H1 (cell line): ENCODE measurements around the gene EFR3B. TPM values are rescaled to one million over a fixed set of nuclear protein-coding genes. Genes with fewer than 3 reads are reported as not detected.
A peak's percentile ranks its signal among the peaks of the same experiment; 100 is the strongest.

Experiments used
- CTCF ChIA-PET: fragments of 300-600 bp; sonication (Branson Sonifier 250); formaldehyde crosslinking; loops from one replicate; lab custom pipeline; 2021; ENCODE audit not compliant: partially characterized antibody; lab: Charles Lee
- POLR2A ChIA-PET: fragments of 300-600 bp; sonication (Branson Sonifier 250); formaldehyde crosslinking; loops from one replicate; lab custom pipeline; 2021; ENCODE audit warnings: inconsistent platforms; ENCODE audit not compliant: partially characterized antibody; lab: Charles Lee
- DNase-seq, 2 experiments: peaks; one replicate each; pipeline versions ENCODE4 v3.0.0 to v3.0.0-alpha.2; 2010 to 2022; ENCODE audit warnings: low spot score in 2 of 2, low read depth in 1 of 2, mixed read lengths in 1 of 2
- FAIRE-seq: peaks from 2 replicates; lab custom pipeline; 2011; peaks lifted over from hg19 to GRCh38; lab: Jason Lieb, UNC
- H2AFZ ChIP-seq: 2 replicates; pipeline ENCODE4 v1.8.1; 2012; ENCODE audit warnings: low read length, inconsistent platforms
- H2AK5ac ChIP-seq: 2 replicates; pipeline ENCODE4 v1.6.1; 2013; ENCODE audit warnings: low read depth, low read length
- H2BK120ac ChIP-seq: replicated peaks from 2 replicates; pipeline ENCODE3; 2013; ENCODE audit warnings: low read depth, low read length, inconsistent platforms
- H2BK12ac ChIP-seq: 2 replicates; pipeline ENCODE4 v1.6.1; 2013; ENCODE audit warnings: low read depth, low read length
- H2BK15ac ChIP-seq: 2 replicates; pipeline ENCODE4 v1.6.1; 2013; ENCODE audit warnings: low read length
- H2BK20ac ChIP-seq: 2 replicates; pipeline ENCODE4 v1.6.1; 2013; ENCODE audit warnings: low read length
- H2BK5ac ChIP-seq: 2 replicates; pipeline ENCODE4 v1.6.1; 2013; ENCODE audit warnings: low read depth, low read length
- H3K14ac ChIP-seq: 2 replicates; pipeline ENCODE4 v1.6.1; 2013; ENCODE audit warnings: inconsistent platforms; ENCODE audit not compliant: insufficient read length
- H3K18ac ChIP-seq: 2 replicates; pipeline ENCODE4 v1.6.1; 2013; ENCODE audit warnings: low read length; ENCODE audit errors: extremely low read depth
- H3K23ac ChIP-seq: 2 replicates; pipeline ENCODE4 v1.6.1; 2013; ENCODE audit warnings: inconsistent platforms; ENCODE audit not compliant: insufficient read length
- H3K23me2 ChIP-seq: 2 replicates; pipeline ENCODE4 v1.6.1; 2013; ENCODE audit warnings: low read depth, low read length
- H3K27ac ChIP-seq: 2 replicates; pipeline ENCODE4 v1.6.1; 2011; ENCODE audit warnings: low read depth, low read length, inconsistent platforms
- H3K27me3 ChIP-seq, 4 experiments: replicated peaks in 1 of 4; 1 replicate in 1 of 4; 2 replicates in 3 of 4; pipeline versions ENCODE4 v1.6.1 to v1.8.1; 2011 to 2013; ENCODE audit warnings: low read length in 3 of 4, mild to moderate bottlenecking in 3 of 4, inconsistent platforms in 2 of 4, mixed read lengths in 2 of 4, moderate library complexity in 1 of 4; ENCODE audit not compliant: control insufficient read depth in 3 of 4, insufficient read depth in 3 of 4; ENCODE audit errors: extremely low read depth in 1 of 4
- H3K36me3 ChIP-seq, 4 experiments: 2 replicates each; pipeline versions ENCODE4 v1.6.1 to v1.8.1; 2011 to 2013; ENCODE audit warnings: mild to moderate bottlenecking in 4 of 4, low read length in 3 of 4, moderate library complexity in 2 of 4, control low read depth in 1 of 4, inconsistent platforms in 1 of 4; ENCODE audit not compliant: insufficient read depth in 4 of 4, control insufficient read depth in 2 of 4
- H3K4ac ChIP-seq: replicated peaks from 2 replicates; pipeline ENCODE3; 2013; ENCODE audit warnings: low read length, low read depth, mixed read lengths, inconsistent platforms; ENCODE audit not compliant: insufficient read length
- H3K4me1 ChIP-seq, 4 experiments: replicated peaks in 1 of 4; 1 replicate in 1 of 4; 2 replicates in 3 of 4; pipeline versions ENCODE4 v1.6.1 to v1.8.1; 2011 to 2013; ENCODE audit warnings: low read length in 3 of 4, inconsistent platforms in 2 of 4, mixed read lengths in 1 of 4; ENCODE audit not compliant: insufficient read depth in 4 of 4, control insufficient read depth in 3 of 4
- H3K4me2 ChIP-seq, 2 experiments: 2 replicates each; pipeline versions ENCODE4 v1.6.1 to v1.8.1; 2011 to 2013; ENCODE audit warnings: low read depth in 2 of 2, low read length in 2 of 2, control low read depth in 1 of 2, inconsistent platforms in 1 of 2, mild to moderate bottlenecking in 1 of 2; ENCODE audit not compliant: insufficient read depth in 1 of 2
- H3K4me3 ChIP-seq, 4 experiments: fragments of 200-600, 300-600 bp in 1 of 4; sonication (generic), shearing (Covaris generic), sonication (Bioruptor Twin) in 1 of 4; 2 replicates each; pipeline versions ENCODE4 v1.5.1 to v1.8.1; 2011 to 2016; ENCODE audit warnings: low read length in 4 of 4, low read depth in 3 of 4, control low read depth in 2 of 4, inconsistent platforms in 2 of 4, mild to moderate bottlenecking in 2 of 4, mixed read lengths in 1 of 4, moderate library complexity in 1 of 4; ENCODE audit not compliant: insufficient read depth in 2 of 4; ENCODE audit errors: extremely low read depth in 1 of 4
- H3K56ac ChIP-seq: replicated peaks from 2 replicates; pipeline ENCODE3; 2013; ENCODE audit warnings: low read depth, mild to moderate bottlenecking, mixed read lengths, low read length, inconsistent platforms; ENCODE audit not compliant: insufficient read length
- H3K79me1 ChIP-seq: 2 replicates; pipeline ENCODE4 v1.6.1; 2013; ENCODE audit warnings: low read depth, low read length, control low read depth
- H3K79me2 ChIP-seq, 2 experiments: 2 replicates each; pipeline versions ENCODE4 v1.6.1 to v1.8.1; 2012 to 2013; ENCODE audit warnings: low read length in 2 of 2, mild to moderate bottlenecking in 2 of 2, inconsistent platforms in 1 of 2; ENCODE audit not compliant: insufficient read depth in 2 of 2, control insufficient read depth in 1 of 2
- H3K9ac ChIP-seq, 4 experiments: replicated peaks in 1 of 4; 1 replicate in 1 of 4; 2 replicates in 3 of 4; pipeline versions ENCODE4 v1.6.1 to v1.8.1; 2011 to 2013; ENCODE audit warnings: low read depth in 3 of 4, low read length in 3 of 4, control low read depth in 2 of 4, mild to moderate bottlenecking in 2 of 4, moderate library complexity in 2 of 4, inconsistent platforms in 1 of 4; ENCODE audit errors: extremely low read depth in 1 of 4
- H3K9me3 ChIP-seq, 2 experiments: 2 replicates each; pipeline versions ENCODE4 v1.6.1 to v1.8.1; 2012 to 2013; ENCODE audit warnings: mild to moderate bottlenecking in 2 of 2, moderate library complexity in 2 of 2, control low read depth in 1 of 2, inconsistent platforms in 1 of 2, low read depth in 1 of 2, low read length in 1 of 2, mixed read lengths in 1 of 2; ENCODE audit not compliant: insufficient read depth in 2 of 2
- H4K20me1 ChIP-seq, 2 experiments: replicated peaks in 1 of 2; 2 replicates each; pipeline versions ENCODE3 to v1.8.1; 2011 to 2013; ENCODE audit warnings: inconsistent platforms in 2 of 2, low read length in 2 of 2, mild to moderate bottlenecking in 1 of 2; ENCODE audit not compliant: insufficient read depth in 2 of 2, control insufficient read depth in 1 of 2
- H4K5ac ChIP-seq: 2 replicates; pipeline ENCODE4 v1.6.1; 2013; ENCODE audit warnings: low read length, low read depth, mixed read lengths, inconsistent platforms; ENCODE audit not compliant: insufficient read length
- H4K8ac ChIP-seq: 2 replicates; pipeline ENCODE4 v1.8.0; 2013; ENCODE audit warnings: mild to moderate bottlenecking, moderate library complexity, low read length, inconsistent platforms; ENCODE audit not compliant: insufficient read depth; ENCODE audit errors: extremely low read depth
- H4K91ac ChIP-seq: replicated peaks from 2 replicates; pipeline ENCODE3; 2013; ENCODE audit warnings: low read length, mixed read lengths, inconsistent platforms; ENCODE audit not compliant: insufficient read length
- HDAC2 ChIP-seq, 2 experiments: fragments of 300-600 bp in 1 of 2; sonication (generic) in 1 of 2; IDR thresholded peaks; 2 replicates each; pipeline ENCODE4 v1.6.1; 2011 to 2012; ENCODE audit warnings: low read depth in 2 of 2, low read length in 2 of 2, mild to moderate bottlenecking in 2 of 2, moderate library complexity in 2 of 2, borderline replicate concordance in 1 of 2, inconsistent platforms in 1 of 2
- JUN ChIP-seq: IDR thresholded peaks from 2 replicates; pipeline ENCODE4 v1.6.1; 2011; ENCODE audit warnings: low read depth, mild to moderate bottlenecking, improper control_type of control experiment, low read length
- NANOG ChIP-seq: IDR thresholded peaks from 2 replicates; pipeline ENCODE4 v1.6.1; 2011; ENCODE audit warnings: low read length, low read depth, mild to moderate bottlenecking, inconsistent platforms; ENCODE audit not compliant: insufficient read depth, poor library complexity, severe bottlenecking
- POLR2A ChIP-seq, 2 experiments: IDR thresholded peaks; 1 replicate in 1 of 2; 2 replicates in 1 of 2; pipeline ENCODE4 v1.6.1; 2011; ENCODE audit warnings: low read depth in 2 of 2, low read length in 2 of 2, mild to moderate bottlenecking in 2 of 2; ENCODE audit errors: control extremely low read depth in 1 of 2
- SAP30 ChIP-seq: fragments of 300-600 bp; sonication (generic); IDR thresholded peaks from 2 replicates; pipeline ENCODE4 v1.7.1; 2012; ENCODE audit warnings: low read length, moderate library complexity, mild to moderate bottlenecking, inconsistent platforms; ENCODE audit not compliant: insufficient read depth, insufficient replicate concordance
- TCF12 ChIP-seq: IDR thresholded peaks from 2 replicates; pipeline ENCODE4 v1.6.1; 2011; ENCODE audit warnings: low read depth, mild to moderate bottlenecking, low read length
- TEAD4 ChIP-seq: IDR thresholded peaks from 2 replicates; pipeline ENCODE4 v1.6.1; 2012; ENCODE audit warnings: low read depth, low read length, inconsistent platforms, mixed read lengths
- WGBS, 2 experiments: shearing (Covaris generic) in 1 of 2; methylation state at CpG; one replicate each; pipeline versions ENCODE4 v1.1.6 to v1.1.7; 2013 to 2015; ENCODE audit warnings: low lambda C conversion rate in 2 of 2, mixed read lengths in 2 of 2, inconsistent platforms in 1 of 2, low coverage in 1 of 2, missing lambda C conversion rate in 1 of 2; ENCODE audit not compliant: insufficient replicate concordance in 2 of 2, insufficient coverage in 1 of 2, insufficient read length in 1 of 2; ENCODE audit errors: extremely low coverage in 1 of 2, missing lambda C conversion rate in 1 of 2; 5-methylcytosine and 5-hydroxymethylcytosine counted together
- polyA plus RNA-seq, 7 experiments: library from polyadenylated mRNA; depleted of rRNA in 3 of 7; stranded (reverse) in 5 of 7; unstranded in 2 of 7; fragments of >200 nt in 5 of 7; fragments of 200-250 nt in 2 of 7; gene quantifications; 1 replicate in 5 of 7; 2 replicates in 1 of 7; 4 replicates in 1 of 7; pipeline versions ENCODE4 v1.2.1 to v1.2.3, GENCODE V29; 2011 to 2013; ENCODE audit warnings: missing spikeins in 2 of 7, mixed read lengths in 2 of 7
- total RNA-seq: library from RNA; stranded (reverse); fragmentation: NEBNext Ultra II Directional; extraction: Animal tissue kit (Norgen Biotek cat#: 25700); gene quantifications from 2 replicates; pipeline ENCODE4 v1.2.1, GENCODE V29; 2021

Gene EFR3B
- total and polyA plus RNA-seq, 2 of the 8 experiments (the other 6 are each of a cell fraction or from before 2014, with no cell fraction given), result 3.4 to 9.6 TPM

DNA sequence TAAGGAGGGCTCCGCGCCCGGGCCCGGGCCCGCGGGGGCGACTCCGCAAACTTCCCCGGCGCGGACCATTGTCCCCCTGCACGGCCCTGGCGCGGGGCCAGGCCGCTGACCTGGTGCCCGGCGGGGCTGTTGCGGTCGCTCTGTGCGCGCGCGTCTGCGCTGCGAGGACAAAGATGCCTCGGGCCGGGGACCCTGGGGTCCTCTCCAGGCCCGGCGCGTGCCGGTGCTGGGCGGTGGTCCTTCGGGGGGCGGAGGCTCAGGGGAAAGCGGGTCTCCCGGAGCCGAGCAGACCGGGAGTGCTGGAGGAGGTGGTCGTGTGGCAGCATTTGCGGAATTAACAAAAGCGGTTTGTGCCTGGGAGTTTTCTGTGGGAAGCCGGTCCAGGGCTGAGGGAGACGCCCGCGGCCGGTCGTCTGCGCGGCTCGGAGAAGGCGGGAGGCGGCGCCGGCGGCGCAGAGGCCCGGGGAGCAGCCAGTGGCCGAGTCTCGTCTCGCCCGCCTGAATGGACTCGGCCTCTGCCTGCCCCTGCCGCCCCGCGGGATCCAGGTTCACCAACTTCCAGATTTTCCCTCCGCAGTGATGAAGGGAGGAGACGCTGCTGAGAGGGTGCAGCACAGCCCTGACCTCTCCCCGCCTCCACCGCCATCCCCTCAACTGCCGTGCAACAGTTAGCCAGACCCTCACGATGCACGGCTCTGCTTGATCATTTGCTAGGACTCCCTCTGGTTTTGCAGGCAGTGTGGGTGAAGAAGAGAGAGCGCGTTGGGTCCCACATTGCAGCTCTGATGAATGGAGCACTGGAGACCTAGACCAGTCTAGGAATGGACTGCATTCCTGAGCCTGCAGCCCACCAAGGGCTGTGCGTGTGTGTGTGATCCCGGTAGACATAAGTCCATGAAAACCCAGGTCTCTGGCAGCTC, 705 bp downstream of the EFR3B start:
- peak overlapping the region; percentile 10; the same call in 1 of the 2 replicates for H2BK15ac ChIP-seq
- no peak overlapping the region for H4K5ac ChIP-seq
- H3K4me2 ChIP-seq, result peak overlapping the region; percentile 99 to 100
- no peak overlapping the region; the same call in 1 of the 2 replicates for H2BK5ac ChIP-seq
- peak overlapping the region; percentile 77 for H4K91ac ChIP-seq
- H3K56ac ChIP-seq, result no peak overlapping the region
- H3K18ac ChIP-seq, result peak overlapping the region; percentile 71
- ChIA-PET CTCF (interaction anchor here (0.8 to 4.6 kb wide), 12 partner anchors 11 to 212 kb away, joined by 3 to 21 read pairs (median 5); no protein-coding TSS in a partner anchor), POLR2A (interaction anchor here (0.7 to 0.9 kb wide), 2 partner anchors 8 to 13 kb away, joined by 3 read pairs; no protein-coding TSS in a partner anchor)
- DNase-seq (peak in 1 of 2 experiments; percentile 76), FAIRE-seq (no peak)
- no peak overlapping the region for H3K27ac ChIP-seq
- no peak overlapping the region; the same call in 1 of the 2 replicates for H2AK5ac ChIP-seq
- peaks cover 0 to 10% (median 5%) of the 10 kb centered on the region in 4 experiments; a peak in 5 of 7 replicates for H3K4me1 ChIP-seq
- H3K23ac ChIP-seq, result no peak overlapping the region
- H3K27me3 ChIP-seq, result peaks cover 0 to 16% (median 12%) of the 10 kb centered on the region in 4 experiments; a peak in 6 of 7 replicates
- H3K79me1 ChIP-seq, result peaks cover 2% of the 10 kb centered on the region; the same call in 1 of the 2 replicates
- peak overlapping the region; percentile 64; the same call in 1 of the 2 replicates for H2AFZ ChIP-seq
- no peak overlapping the region for H2BK120ac ChIP-seq
- no peak overlapping the region for H3K14ac ChIP-seq
- peak overlapping the region in 3 of 4 experiments; percentile 22 to 81 (median 31); a peak in 4 of 7 replicates for H3K9ac ChIP-seq
- no peak overlapping the region for H2BK20ac ChIP-seq
- H3K4me3 ChIP-seq, result peak overlapping the region; percentile 38 to 98 (median 70)
- H3K9me3 ChIP-seq, result no peaks in the 10 kb centered on the region
- H3K79me2 ChIP-seq, result no peaks in the 10 kb centered on the region
- H4K8ac ChIP-seq, result peak overlapping the region; percentile 81
- peaks cover 0 to 10% of the 10 kb centered on the region in 2 experiments for H4K20me1 ChIP-seq
- WGBS, 2 experiments, result 2% methylated on average over 60 of the region's 76 CpGs; no CpG with 5 or more reads in 1 of the 2 experiments
- peaks cover 16% of the 10 kb centered on the region for H3K23me2 ChIP-seq
- H3K36me3 ChIP-seq, result no peaks in the 10 kb centered on the region
- H3K4ac ChIP-seq, result peak overlapping the region; percentile 47
- H2BK12ac ChIP-seq, result 0 out of 2 replicates have a peak overlapping the region, but pooled peaks have one; percentile 22
- TF ChIP-seq TEAD4, result no peak
- no peak; a peak in 1 of 3 replicates for TF ChIP-seq POLR2A (IDR thresholded peaks at IDR 0.05; ENCODE audit: control extremely low read depth in 1 of 2, low read depth in 2 of 2, low read length in 2 of 2)
- no peak for TF ChIP-seq TCF12
- no peak; a peak in 1 of 4 replicates for TF ChIP-seq HDAC2 (IDR thresholded peaks at IDR 0.05; ENCODE audit: borderline replicate concordance in 1 of 2, low read depth in 2 of 2, low read length in 2 of 2)
- TF ChIP-seq JUN, result no peak
- TF ChIP-seq NANOG, result no peak
- TF ChIP-seq SAP30, result no peak
